GM21515 (cell line): Measurements from ENCODE around the gene NCLN.
"Not testable (repeated sequence)": the region's sequence is repeated elsewhere in the genome, so short reads cannot be mapped to it uniquely, and the experiment has no call there.

Experiments
- ATAC-seq: cut with Tn5 transposase; IDR thresholded peaks from one replicate; pipeline ENCODE4 v1.9.1; 2021; ENCODE audit not compliant: unreplicated experiment

NCLN gene

DNA sequence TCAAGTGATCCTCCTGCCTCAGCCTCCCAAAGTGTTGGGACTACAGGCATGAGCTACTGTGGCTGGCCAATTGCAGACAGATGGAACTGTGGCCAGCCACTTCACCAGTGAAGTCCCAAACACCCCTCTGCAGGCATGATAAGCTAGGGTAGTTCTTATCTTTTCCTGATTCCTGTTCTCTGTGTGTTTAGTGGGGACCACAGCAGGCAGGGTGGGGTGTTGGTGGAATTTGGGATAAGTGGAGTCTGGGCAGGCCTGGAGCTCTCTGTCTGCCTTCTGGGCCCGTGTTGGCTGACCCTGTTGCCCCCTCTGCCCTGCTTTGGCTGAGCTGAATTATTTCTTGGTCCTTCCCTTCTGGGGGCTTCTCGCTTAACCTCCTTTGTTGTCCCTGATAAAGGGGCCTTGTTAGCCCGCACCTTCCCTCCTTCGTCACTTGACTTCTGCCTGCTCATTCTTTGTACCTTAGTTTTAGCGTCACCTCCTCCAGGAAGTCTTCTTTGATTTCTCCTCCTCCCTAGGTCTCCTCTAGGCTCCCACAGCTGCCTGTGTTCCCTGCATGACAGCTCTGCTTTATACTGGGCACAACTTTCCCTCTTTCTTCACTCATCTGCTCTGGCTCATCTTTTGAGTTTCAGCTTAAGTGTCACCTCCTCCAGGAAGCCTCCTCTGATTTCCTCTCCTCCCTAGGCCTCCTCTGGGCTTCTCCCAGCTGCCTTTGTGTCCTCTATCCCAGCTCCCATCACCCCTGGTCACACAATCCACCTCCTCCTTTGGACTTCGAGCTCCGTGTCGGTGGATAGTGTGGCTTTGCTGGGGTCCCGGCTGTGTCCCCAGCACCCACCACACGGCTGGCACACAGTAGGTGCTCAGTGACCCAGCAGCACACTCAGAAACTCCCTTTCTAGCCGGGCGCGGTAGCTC, 1.7 kb upstream of the NCLN start:
- ATAC-seq: no peak

- peak; percentile 16 for ATAC-seq
These were observed 776 bp upstream of the NCLN start for GRCh38 chr19:3184847-3185460.

GRCh38 chr19:3186160-3186688, 494 bp downstream of the NCLN start:
- peak; percentile 6 for ATAC-seq

DNA sequence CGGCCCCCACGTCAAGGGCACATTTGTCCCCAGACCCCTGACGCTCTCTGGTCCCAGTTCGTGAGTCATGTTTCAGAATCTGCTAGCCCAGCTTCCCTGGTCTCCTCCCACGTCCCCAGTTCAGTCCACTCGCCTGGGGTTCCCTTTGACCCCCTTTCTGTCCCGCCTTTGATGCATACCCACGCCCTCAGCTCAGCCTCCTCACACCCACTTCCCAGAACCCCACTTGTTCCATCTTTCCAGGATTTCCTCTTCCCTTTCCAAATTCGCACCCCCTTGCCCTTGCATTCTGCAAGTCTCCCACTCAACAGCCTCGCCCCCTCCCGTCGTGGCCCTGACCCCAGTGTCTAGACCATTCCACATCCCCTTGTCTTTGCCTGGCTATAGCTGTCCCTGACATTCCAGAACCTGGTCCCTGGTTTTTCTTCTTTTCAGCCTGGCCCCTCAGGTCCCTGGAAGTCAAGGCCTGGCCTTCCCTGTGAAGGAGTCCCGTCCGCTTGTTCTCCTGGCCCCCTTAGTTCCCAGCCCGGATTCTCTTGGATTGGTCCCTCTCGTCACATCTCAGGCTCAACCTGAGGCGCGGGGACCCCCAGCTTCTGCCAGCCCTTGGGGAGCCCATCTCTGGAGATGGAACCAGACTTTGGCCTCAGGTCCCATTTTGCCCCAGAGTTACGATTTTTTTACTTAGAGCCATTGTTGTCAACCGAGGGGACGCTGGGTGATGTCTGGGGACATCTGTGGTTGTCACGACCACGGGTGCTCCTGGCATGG, 1.3 kb downstream of the NCLN start:
- no peak for ATAC-seq

GRCh38 chr19:3187662-3188511, 2.2 kb downstream of the NCLN start:
- no peak for ATAC-seq

- ATAC-seq: no peak
These were observed 3.2 kb downstream of the NCLN start for GRCh38 chr19:3188627-3189596.

DNA sequence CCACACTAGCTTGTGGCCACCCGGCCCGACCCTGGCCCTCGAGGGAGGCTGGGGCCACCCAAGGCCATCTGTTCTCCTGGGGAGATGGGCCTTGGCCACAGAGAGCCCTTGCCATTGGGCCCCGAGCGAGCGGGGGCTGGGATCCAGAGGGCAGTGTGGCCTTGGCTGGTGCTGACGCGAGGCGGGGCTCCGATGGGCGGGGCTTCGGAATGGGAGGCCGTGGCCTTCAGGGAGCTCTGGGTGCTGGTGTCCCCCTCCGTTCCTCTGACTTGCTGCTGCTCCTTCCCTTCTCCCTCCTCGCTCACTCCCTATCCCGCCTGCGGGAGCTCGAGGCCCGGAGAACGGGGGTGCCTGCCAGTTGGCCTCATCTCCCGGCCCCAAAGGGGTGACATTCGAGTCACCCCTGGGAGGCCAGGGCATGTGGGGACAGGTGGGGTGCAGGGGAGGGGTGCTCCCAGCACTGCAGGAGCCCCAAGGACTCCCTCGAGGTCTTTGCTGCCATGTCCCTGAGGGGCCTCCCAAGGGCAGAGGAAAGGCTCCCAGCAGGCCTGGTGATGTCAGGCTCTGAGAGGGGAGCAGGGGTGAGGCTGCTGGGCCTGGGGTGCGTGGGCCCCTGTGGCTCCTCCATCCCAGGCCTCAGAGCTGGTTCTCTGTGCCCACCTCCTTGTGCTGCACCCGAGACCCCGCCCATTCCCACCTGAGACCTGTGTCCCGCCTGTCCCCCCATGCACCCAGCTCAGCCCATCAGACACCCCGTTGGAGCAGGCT, 4.2 kb downstream of the NCLN start:
- ATAC-seq: no peak

- ATAC-seq: no peak
These were observed 4.7 kb downstream of the NCLN start for GRCh38 chr19:3190470-3190770.

DNA sequence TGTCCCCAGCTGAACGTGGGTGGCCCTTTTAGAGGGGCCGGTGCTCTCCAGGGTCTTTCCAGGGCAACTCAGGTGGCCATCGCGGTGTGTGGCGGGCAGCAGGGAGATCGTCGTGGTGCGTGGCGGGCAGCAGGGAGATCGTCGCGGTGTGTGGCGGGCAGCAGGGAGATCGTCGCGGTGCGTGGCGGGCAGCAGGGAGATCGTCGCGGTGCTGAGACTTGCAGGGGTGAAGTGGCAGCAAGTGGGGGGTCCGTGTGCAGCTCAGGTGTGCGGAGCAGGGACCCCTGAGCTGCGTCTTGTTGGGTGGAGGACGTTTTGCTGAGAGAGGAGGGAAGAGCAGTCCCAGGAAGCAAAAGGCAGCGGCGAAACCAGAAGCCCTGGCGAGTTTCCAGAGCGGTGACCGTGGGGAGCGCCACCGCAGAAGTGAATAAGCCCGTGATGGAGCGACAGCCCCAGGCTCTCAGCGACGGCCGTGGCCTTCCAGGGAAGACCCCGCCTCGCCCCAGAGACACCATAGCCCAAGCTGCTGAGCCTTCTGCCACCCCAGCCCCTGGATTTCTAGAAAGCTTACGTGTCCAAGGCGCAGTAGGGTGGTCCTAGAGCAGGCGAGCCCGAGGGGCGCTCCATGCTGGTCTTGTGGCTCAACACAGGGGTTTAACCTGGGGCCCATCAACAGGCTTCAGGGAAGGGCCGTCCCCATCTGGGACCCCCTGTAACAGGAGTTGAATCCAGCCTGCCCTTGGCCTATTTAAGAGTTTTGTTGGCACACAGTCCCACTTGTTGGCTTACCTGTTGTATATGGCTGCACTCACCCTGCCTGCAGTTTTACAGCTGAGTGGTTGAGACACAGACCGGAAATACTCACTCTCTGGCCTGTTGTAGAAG, 5.4 kb downstream of the NCLN start:
- ATAC-seq: no peak

GRCh38 chr19:3191806-3192104, 6.0 kb downstream of the NCLN start:
- not testable (repeated sequence) for ATAC-seq

DNA sequence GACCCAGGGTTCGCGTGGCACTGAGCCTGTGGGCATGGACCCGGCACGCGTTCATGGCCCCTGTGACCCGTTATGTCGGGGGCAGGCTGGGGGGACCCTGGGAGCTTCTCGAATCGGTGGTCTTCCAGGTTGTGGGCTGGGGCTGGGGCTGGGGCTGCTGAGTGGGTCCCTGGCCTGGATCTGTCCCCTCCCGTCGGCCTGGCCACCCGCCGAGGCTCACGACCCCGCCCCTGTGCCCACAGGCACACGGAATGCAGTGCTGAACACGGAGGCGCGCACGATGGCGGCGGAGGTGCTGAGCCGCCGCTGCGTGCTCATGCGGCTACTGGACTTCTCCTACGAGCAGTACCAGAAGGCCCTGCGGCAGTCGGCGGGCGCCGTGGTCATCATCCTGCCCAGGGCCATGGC, 6.5 kb downstream of the NCLN start:
- no peak for ATAC-seq

- no peak for ATAC-seq
These were observed 7.0 kb downstream of the NCLN start for GRCh38 chr19:3192684-3193083.

DNA sequence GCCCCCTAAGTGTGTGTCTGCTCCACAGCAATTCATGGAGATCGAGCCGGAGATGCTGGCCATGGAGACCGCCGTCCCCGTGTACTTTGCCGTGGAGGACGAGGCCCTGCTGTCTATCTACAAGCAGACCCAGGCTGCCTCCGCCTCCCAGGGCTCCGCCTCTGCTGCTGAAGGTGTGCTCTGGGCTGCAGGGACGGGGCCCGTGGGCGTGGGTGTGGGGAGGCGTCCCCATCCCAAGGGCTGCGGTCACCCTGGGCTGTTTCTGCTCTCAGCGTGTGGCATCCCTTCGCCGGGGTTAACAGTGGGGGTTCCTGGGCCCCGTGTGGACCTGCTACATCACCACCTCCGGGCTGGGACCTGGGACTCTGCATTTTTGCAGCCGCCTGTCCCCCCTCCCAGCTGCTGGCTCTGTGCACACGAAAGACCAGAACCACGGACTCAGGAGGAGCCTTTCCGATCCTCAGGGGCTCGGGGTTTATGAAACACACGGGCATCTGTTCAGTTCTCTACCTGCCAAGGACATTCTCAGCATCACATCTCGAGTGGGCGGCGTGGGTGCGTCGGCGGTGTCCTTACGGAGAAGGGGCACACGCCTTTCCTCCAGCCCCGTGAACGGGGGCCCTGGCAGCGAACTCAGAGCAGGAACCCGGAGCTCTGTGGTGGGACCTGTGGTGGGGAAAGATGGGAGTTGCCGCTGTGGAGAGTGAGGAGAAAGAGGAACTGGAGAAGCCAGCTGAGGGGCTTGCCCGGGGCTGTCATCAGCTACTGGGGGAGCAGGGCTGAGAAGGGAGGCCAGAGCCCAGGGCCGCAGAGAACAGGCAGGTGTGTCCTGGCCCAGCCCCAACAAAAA, 7.8 kb downstream of the NCLN start:
- ATAC-seq: no peak

GRCh38 chr19:3194106-3195087, 8.7 kb downstream of the NCLN start:
- ATAC-seq: no peak

GRCh38 chr19:3196064-3196932, 10.6 kb downstream of the NCLN start:
- ATAC-seq: no peak
